NCI-H69 (cell line): ENCODE data around the gene MREG.
"Not testable (repeated sequence)": the region's sequence is repeated elsewhere in the genome, so short reads cannot be mapped to it uniquely, and the experiment has no call there.

ENCODE experiments used
- DNase-seq: peaks from one replicate; lab custom pipeline; 2025; lab: John Stamatoyannopoulos, UW

MREG gene

DNA sequence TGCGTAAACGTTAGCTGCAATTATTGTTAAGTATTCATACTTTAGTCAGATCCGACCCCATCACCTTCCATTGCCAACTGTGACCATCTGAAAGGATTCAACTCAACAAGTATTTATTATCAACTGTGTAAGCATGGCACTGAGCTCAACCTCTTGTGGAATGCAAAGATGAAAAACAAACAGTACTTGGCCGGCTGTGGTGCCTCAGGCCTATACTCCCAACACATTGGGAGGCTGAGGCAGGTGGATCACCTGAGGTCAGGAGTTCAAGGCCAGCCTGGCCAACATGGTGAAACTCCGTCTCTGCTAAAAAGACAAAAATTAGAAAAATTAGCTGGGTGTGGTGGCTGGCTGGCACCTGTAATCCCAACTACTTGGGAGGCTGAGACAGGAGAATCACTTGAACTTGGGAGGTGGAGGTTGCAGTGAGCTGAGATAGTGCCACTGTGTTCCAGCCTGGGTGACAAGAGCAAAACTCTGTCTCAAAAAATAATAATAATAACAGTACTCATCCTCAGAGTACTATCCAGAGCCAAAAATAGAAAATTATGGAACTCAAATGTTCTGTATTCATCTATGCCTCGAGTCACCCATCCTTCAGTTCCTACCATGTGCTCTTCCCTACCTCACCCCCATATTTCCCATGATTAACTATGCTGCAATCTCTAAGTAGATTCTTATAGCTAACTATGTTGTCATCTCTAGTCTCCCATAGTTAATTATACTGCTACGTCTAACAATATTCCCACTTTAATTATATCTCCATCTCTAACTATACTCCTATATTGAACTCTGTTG lies 8.6 kb upstream of the MREG start:
- DNase-seq = no peak

DNA sequence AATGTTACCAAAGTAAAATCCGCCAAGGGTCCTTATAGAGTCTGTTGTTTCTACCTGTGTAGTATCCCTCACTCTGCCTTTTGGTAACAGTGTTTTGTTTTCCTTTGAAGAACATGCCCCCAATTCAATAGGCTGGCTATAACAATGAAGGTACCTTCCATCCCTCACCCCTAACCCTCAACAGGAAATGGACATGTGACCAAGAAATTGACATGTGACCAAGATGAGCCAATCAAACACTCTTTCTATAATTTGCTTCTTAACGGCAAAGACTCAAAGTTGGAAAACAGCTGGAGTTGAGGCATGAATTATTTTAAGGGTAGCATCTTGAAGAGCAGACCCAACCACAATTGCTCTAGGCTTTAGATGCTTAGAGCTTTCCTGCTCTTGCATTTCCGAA lies 5.4 kb upstream of the MREG start:
- DNase-seq = no peak

- DNase-seq = peak; percentile 1
Measured at GRCh38 chr2:216017365-216017764, 4.0 kb upstream of the MREG start.

GRCh38 chr2:216016581-216016980 lies 3.2 kb upstream of the MREG start:
- DNase-seq = no peak

DNA sequence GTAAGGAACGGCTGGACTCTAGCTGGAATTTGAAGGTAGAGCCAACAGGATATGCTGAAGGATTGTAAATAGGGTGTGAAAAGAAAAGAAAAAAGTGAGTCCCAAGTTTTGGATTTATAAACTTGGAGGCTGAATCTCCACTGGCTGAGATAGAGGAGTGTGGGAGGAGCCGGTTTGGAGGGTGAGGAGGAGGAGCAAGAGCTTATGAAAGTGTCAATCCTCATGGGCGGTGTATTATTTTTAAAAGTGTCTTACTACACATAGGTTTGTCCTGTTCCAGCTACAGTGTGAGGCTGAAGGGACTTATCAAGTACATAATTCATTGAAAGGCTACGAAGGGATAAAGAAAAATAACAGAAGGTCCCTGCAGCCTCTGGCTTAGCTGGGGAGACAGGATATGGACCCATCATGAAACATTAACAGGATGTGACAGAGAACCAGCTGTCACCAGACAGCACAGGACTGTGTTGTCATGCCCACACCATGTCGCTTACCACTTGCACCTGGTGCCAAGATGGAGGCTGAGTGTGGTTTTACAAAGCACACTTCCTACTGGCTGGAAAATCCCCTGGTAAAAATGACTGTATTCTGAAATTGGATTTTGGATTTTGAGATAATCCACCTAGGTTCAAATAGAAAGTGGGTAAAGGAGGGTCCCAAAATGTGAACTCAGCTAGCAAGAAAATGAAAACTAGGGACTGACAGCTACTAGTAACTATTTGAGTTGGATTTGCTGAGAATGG lies 2.5 kb upstream of the MREG start:
- peak; percentile 68 for DNase-seq

- no peak for DNase-seq
Measured at GRCh38 chr2:216014986-216015385, 1.6 kb upstream of the MREG start.

- DNase-seq = no peak
Measured at GRCh38 chr2:216014006-216014405, 655 bp upstream of the MREG start.

DNA sequence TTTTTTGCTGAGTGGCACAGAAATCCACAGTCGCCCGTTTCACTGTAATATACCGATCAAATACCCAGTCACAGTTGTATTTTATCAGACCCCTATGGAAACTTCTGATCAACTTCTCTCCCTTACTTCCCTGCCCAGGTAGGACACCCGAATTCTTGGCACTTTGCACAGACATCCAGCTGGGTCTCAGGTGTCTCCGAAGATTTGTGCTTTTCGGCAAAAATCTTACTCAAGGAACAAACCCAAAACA lies 596 bp downstream of the MREG start:
- DNase-seq = no peak

- peak; percentile 45 for DNase-seq
Measured at GRCh38 chr2:216012133-216012829, 1.1 kb downstream of the MREG start.

DNA sequence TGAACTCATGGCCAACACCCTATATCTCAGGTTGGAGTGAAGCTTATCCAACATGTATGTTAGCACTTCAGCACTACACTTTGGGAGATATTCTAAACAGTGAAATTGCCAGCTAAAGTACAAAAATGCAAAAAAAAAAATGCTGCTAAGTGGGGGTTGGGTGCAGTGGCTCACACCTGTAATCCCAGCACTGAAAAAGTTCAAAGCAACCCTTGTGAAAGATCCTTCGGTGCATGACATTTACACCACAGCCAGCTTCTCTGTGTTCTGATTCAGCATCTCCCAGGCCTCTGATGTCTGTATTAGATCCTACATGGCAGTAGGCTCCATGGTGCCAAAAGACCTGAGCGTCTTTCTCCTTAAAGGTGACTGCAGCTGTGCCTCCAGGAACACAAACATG lies 4.1 kb downstream of the MREG start:
- not testable (repeated sequence) for DNase-seq

- DNase-seq = peak; percentile 2
Measured at GRCh38 chr2:216008387-216008786, 5.0 kb downstream of the MREG start.

DNA sequence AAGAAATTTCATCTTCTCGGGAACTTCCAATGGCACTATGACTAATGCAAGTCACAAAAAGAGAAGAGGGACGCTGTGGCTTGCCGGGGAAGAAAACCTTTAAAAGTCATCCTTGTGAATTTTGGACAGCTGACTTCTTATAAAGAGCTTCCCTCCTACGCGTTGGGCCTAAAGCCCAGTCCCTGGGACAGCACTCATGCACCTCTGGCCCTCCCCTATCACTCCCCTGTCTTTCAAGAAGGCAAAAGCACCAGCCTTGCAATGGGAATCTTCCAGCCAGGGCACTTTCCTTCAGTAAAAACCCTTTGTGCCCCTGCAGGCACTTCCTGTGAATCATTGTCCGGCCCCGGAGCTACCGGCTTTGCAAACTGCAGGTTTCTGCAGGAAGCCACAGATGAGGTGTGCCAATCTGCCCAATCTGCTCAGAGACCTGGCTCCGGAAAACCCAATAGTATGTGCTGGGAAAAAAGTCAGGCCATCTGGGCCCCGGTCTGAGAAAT lies 7.1 kb downstream of the MREG start:
- DNase-seq = no peak

DNA sequence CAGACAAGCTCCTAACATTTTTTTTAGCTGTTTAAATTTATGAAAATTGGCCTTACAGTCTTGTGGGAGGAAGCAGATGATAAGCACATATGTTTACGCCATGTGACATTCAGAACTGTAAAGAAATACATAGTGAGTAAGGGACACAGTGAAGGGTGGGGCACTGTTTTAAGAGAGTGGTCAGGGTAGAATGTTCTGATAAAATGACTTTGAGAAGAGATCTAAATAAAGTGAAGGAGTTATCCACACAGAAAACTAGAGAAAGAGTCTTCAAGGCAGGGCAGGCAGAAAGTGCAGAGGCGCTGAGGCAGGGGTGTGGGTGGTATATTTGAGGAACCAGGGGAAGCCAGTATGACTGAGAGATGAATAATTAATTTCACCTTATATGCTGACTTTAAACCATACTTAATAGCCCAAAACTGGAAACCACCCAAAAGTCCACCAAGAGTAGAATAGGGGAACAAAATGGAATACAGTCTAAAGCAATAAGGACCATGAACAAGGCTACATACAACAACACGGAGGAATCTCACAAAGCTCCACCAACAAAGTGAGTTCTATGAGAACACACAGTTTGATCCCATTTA lies 8.6 kb downstream of the MREG start:
- no peak for DNase-seq

- no peak for DNase-seq
Measured at GRCh38 chr2:216003876-216004696, 9.3 kb downstream of the MREG start.

GRCh38 chr2:216002693-216003092 lies 10.7 kb downstream of the MREG start:
- DNase-seq = no peak

- DNase-seq = no peak
Measured at GRCh38 chr2:216002101-216002678, 11.2 kb downstream of the MREG start.

- peak; percentile 3 for DNase-seq
Measured at GRCh38 chr2:216001216-216002100, 11.9 kb downstream of the MREG start.

- no peak for DNase-seq
Measured at GRCh38 chr2:215998636-215999035, 14.7 kb downstream of the MREG start.

DNA sequence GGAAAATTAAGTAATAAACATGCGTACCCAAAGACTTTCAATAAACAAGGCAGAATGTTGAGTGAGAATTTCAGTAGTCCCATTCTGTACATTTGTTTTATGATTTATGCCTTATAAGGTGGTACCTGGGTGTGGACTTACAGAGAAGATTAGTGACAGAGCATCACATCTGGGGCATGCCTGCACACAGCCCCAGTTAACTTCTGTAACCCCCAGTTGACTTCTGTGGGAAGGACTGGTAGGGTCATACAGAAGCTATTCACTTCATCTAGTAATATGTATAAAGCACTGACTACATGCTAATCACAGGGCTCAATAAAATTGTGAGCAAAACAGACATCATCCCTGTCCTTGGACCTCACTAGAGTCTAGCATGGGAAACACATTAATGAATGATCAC lies 16.1 kb downstream of the MREG start:
- no peak for DNase-seq

- DNase-seq = no peak
Measured at GRCh38 chr2:215994911-215995310, 18.4 kb downstream of the MREG start.
